PC-3 (cell line): ENCODE measurements around the gene TK2. TPM values are rescaled to one million over a fixed set of nuclear protein-coding genes. Genes with fewer than 3 reads are reported as not detected.

Source experiments
- ATAC-seq: fragments of 200-7000 bp; cut with Tn5 transposase; 2 replicates; pipeline ENCODE4 v1.9.1; 2020; ENCODE audit warnings: mild to moderate bottlenecking, moderate library complexity
- BruUV-seq: library from RNA; stranded (reverse); fragments of 400-500 nt; replicated peaks from 2 replicates; lab custom pipeline; 2021; lab: Mats Ljungman, UMichigan
- CTCF ChIA-PET: fragments of 300-600 bp; sonication (Branson Sonifier 250); formaldehyde crosslinking; loops from one replicate; lab custom pipeline; 2022; ENCODE audit warnings: antibody characterized with exemption; lab: Charles Lee
- POLR2A ChIA-PET: fragments of 300-600 bp; sonication (Branson Sonifier 250); formaldehyde crosslinking; loops from one replicate; lab custom pipeline; 2022; ENCODE audit warnings: antibody characterized with exemption; ENCODE audit not compliant: unreplicated experiment; lab: Charles Lee
- DNase-seq: peaks from one replicate; pipeline ENCODE4 v3.0.0-alpha.2; 2015
- H2AFZ ChIP-seq: fragments of 300-600 bp; sonication (generic); 2 replicates; pipeline ENCODE4 v1.6.0; 2016; ENCODE audit warnings: antibody characterized with exemption, low read length
- H3F3A ChIP-seq: fragments of 300-600 bp; sonication (generic); one replicate; pipeline ENCODE4 v1.6.0; 2017; ENCODE audit warnings: antibody characterized with exemption, low read length, control low read depth, mild to moderate bottlenecking; ENCODE audit not compliant: unreplicated experiment
- H3K27ac ChIP-seq: fragments of 300-600 bp; sonication (generic); 2 replicates; pipeline ENCODE4 v1.5.1; 2016; ENCODE audit warnings: mild to moderate bottlenecking, low read length
- H3K27me3 ChIP-seq: fragments of 300-600 bp; sonication (generic); 2 replicates; pipeline ENCODE4 v1.6.1; 2016; ENCODE audit warnings: low read length, mixed read lengths
- H3K36me3 ChIP-seq: fragments of 300-600 bp; sonication (generic); 2 replicates; pipeline ENCODE4 v1.6.1; 2016; ENCODE audit warnings: low read depth, mixed run types, low read length, mixed read lengths
- H3K4me1 ChIP-seq: fragments of 300-600 bp; sonication (generic); 2 replicates; pipeline ENCODE4 v1.5.1; 2016; ENCODE audit warnings: low read length; ENCODE audit not compliant: insufficient read depth
- H3K4me2 ChIP-seq: fragments of 300-600 bp; sonication (generic); 2 replicates; pipeline ENCODE4 v1.6.0; 2016; ENCODE audit warnings: low read length
- H3K4me3 ChIP-seq: fragments of 300-600 bp; sonication (generic); 2 replicates; pipeline ENCODE4 v1.5.1; 2016; ENCODE audit warnings: mild to moderate bottlenecking, low read length, mixed read lengths
- H3K79me2 ChIP-seq: fragments of 300-600 bp; sonication (generic); 2 replicates; pipeline ENCODE4 v1.6.1; 2017; ENCODE audit warnings: low read length, mixed read lengths
- H3K9ac ChIP-seq: fragments of 300-600 bp; sonication (generic); 2 replicates; pipeline ENCODE4 v1.6.0; 2016; ENCODE audit warnings: mild to moderate bottlenecking, low read length
- H3K9me2 ChIP-seq: fragments of 300-600 bp; sonication (generic); replicated peaks from 2 replicates; pipeline ENCODE4 v1.6.1; 2016; ENCODE audit warnings: mixed run types, low read length, mixed read lengths
- H3K9me3 ChIP-seq: fragments of 300-600 bp; sonication (generic); 2 replicates; pipeline ENCODE4 v1.6.1; 2016; ENCODE audit warnings: low read length, mixed read lengths
- H4K20me1 ChIP-seq: fragments of 300-600 bp; sonication (generic); 2 replicates; pipeline ENCODE4 v1.6.1; 2016; ENCODE audit warnings: low read length, mixed read lengths
- CTCF ChIP-seq: fragments of 300-600 bp; sonication (generic); conservative IDR thresholded peaks from 2 replicates; pipeline ENCODE4 v1.5.1; 2017; ENCODE audit warnings: antibody characterized with exemption, low read depth, mild to moderate bottlenecking, low read length
- EZH2 ChIP-seq: fragments of 300-600 bp; sonication (generic); IDR thresholded peaks from one replicate; pipeline ENCODE4 v1.6.1; 2017; ENCODE audit warnings: antibody characterized with exemption, mild to moderate bottlenecking, low read length; ENCODE audit not compliant: unreplicated experiment
- EZH2phosphoT487 ChIP-seq: fragments of 300-600 bp; sonication (generic); IDR thresholded peaks from 2 replicates; pipeline ENCODE4 v1.6.1; 2018; ENCODE audit warnings: mild to moderate bottlenecking, antibody characterized with exemption, low read length, borderline replicate concordance
- intact Hi-C: fragments of 100-400 bp; cut with micrococcal nuclease; formaldehyde crosslinking; loops from 2 replicates; pipeline ENCODE4 v1.9.0; 2023
- total RNA-seq: library from RNA; depleted of rRNA; stranded (reverse); fragments of >200 nt; gene quantifications from 2 replicates; pipeline ENCODE4 v1.2.3, GENCODE V29; 2014

Gene TK2
- total RNA-seq, 1 experiment from 2014 or later = 8.3 TPM

- Histone ChIP-seq H3K27ac (no peak overlapping the region), H3K9ac (no peak overlapping the region), H3K9me3 (no peaks in the 10 kb centered on the region), H3K36me3 (no peaks in the 10 kb centered on the region), H3K9me2 (no peaks in the 10 kb centered on the region), H2AFZ (no peak overlapping the region), H3K79me2 (no peaks in the 10 kb centered on the region), H3K27me3 (no peaks in the 10 kb centered on the region), H3K4me1 (peaks cover 17% of the 10 kb centered on the region), H3K4me2 (no peak overlapping the region), H3K4me3 (no peak overlapping the region), H4K20me1 (no peaks in the 10 kb centered on the region), H3F3A (no peaks in the 10 kb centered on the region)
- DNase-seq = no peak
- ChIA-PET POLR2A (no interaction called here), CTCF (no interaction called here)
- ATAC-seq = no peak
- no TSS peak for BruUV-seq
- intact Hi-C loops = loop anchor here (2.0 kb wide), 1 partner anchor 27 kb away; the partner anchor contains the start of gene TK2
- TF ChIP-seq CTCF = no peak
- TF ChIP-seq EZH2phosphoT487 = no peak
- TF ChIP-seq EZH2 = no peak
Measured at GRCh38 chr16:66523861-66524354, 26.0 kb downstream of the TK2 start.

- DNase-seq = no peak
- no peaks in the 10 kb centered on the region for H3K36me3 ChIP-seq
- H3K9me2 ChIP-seq = no peaks in the 10 kb centered on the region
- no peaks in the 10 kb centered on the region for H3K9me3 ChIP-seq
- no peak overlapping the region for H3K4me3 ChIP-seq
- BruUV-seq = TSS peak; percentile 97
- no peak overlapping the region for H3K9ac ChIP-seq
- no peaks in the 10 kb centered on the region for H4K20me1 ChIP-seq
- H2AFZ ChIP-seq = no peak overlapping the region
- H3K4me2 ChIP-seq = no peak overlapping the region
- TF ChIP-seq EZH2phosphoT487 = no peak
- TF ChIP-seq CTCF = no peak
- TF ChIP-seq EZH2 = no peak
- no peaks in the 10 kb centered on the region for H3K79me2 ChIP-seq
- H3K27me3 ChIP-seq = no peaks in the 10 kb centered on the region
- peak overlapping the region; percentile 45 for H3K27ac ChIP-seq
- ATAC-seq = no peak
- POLR2A ChIA-PET = interaction anchor here (1.2 kb wide), 1 partner anchor 15 kb away, joined by 4 read pairs; no protein-coding TSS in a partner anchor
- peaks cover 17% of the 10 kb centered on the region for H3K4me1 ChIP-seq
- CTCF ChIA-PET = interaction anchor here (1.5 to 1.8 kb wide), 2 partner anchors 11 to 15 kb away, joined by 5 to 7 read pairs; no protein-coding TSS in a partner anchor
- no peaks in the 10 kb centered on the region for H3F3A ChIP-seq
- intact Hi-C loops = loop anchor here (2.0 kb wide), 1 partner anchor 28 kb away; the partner anchor contains the start of gene TK2
Measured at GRCh38 chr16:66522816-66523590, 26.9 kb downstream of the TK2 start.
